Sigmoid colon (tissue), 7 donors: Measurements from ENCODE around the gene GPHN. TPM values are rescaled to one million over a fixed set of nuclear protein-coding genes. Genes with fewer than 3 reads are reported as not detected.
"Not testable (repeated sequence)": the region's sequence is repeated elsewhere in the genome, so short reads cannot be mapped to it uniquely, and the experiment has no call there.

Experiments used
- DNase-seq: peaks from one replicate; pipeline ENCODE4 v3.0.0-alpha.2; 2019
- H3K27ac ChIP-seq, 4 donors: fragments of 200-600 bp; sonication (generic); one replicate each; pipeline ENCODE4 v1.5.1; 2016 to 2019; ENCODE audit warnings: mild to moderate bottlenecking in 1 of 4
- H3K27me3 ChIP-seq, 3 donors: fragments of 200-600 bp; sonication (generic); one replicate each; pipeline ENCODE4 v1.5.1; 2019; ENCODE audit warnings: mild to moderate bottlenecking in 1 of 3
- H3K36me3 ChIP-seq, 4 donors: fragments of 200-600 bp; sonication (generic); one replicate each; pipeline ENCODE4 v1.5.1; 2016 to 2019
- H3K4me1 ChIP-seq, 4 donors: fragments of 200-600 bp; sonication (generic); one replicate each; pipeline ENCODE4 v1.5.1; 2017 to 2019
- H3K4me3 ChIP-seq, 4 donors: fragments of 200-600 bp; sonication (generic); one replicate each; pipeline ENCODE4 v1.5.1; 2017 to 2019; ENCODE audit warnings: mild to moderate bottlenecking in 2 of 4, moderate library complexity in 1 of 4
- H3K9me3 ChIP-seq, 4 donors: fragments of 200-600 bp in 3 of 4; sonication (generic) in 3 of 4; one replicate each; pipeline versions ENCODE4 v1.5.1 to v1.6.1; 2013 to 2019
- CTCF ChIP-seq, 4 experiments: fragments of 450-650 bp in 3 of 4; fragments of 200-600 bp in 1 of 4; IDR thresholded peaks; one replicate each; pipeline ENCODE4 v1.5.1; 2016 to 2019; ENCODE audit warnings: antibody characterized with exemption in 4 of 4, mild to moderate bottlenecking in 3 of 4, moderate library complexity in 2 of 4
- EP300 ChIP-seq, 4 donors: sonication (generic); formaldehyde crosslinking; IDR thresholded peaks; one replicate each; pipeline ENCODE4 v1.6.1; 2017; ENCODE audit warnings: antibody characterized with exemption in 4 of 4
- POLR2A ChIP-seq, 2 donors: fragments of 450-650 bp; IDR thresholded peaks; one replicate each; pipeline ENCODE4 v1.6.1; 2016; ENCODE audit warnings: antibody characterized with exemption in 2 of 2, mild to moderate bottlenecking in 2 of 2, moderate library complexity in 2 of 2
- POLR2AphosphoS5 ChIP-seq, 4 donors: sonication (generic); formaldehyde crosslinking; IDR thresholded peaks; one replicate each; pipeline ENCODE4 v1.6.1; 2017; ENCODE audit warnings: antibody characterized with exemption in 4 of 4
- WGBS, 2 donors: extraction: QIAGEN DNeasy Blood & Tissue Kit; methylation state at CpG; one replicate each; pipeline ENCODE4 v1.1.7; 2013; 5-methylcytosine and 5-hydroxymethylcytosine counted together
- intact Hi-C: fragments of 100-400 bp; cut with DNase I; formaldehyde crosslinking; loops from one replicate; pipeline ENCODE4 v1.15.1; 2023
- polyA plus RNA-seq, 3 donors: library from polyadenylated mRNA; stranded (reverse); fragments of 200-250 nt; gene quantifications; one replicate each; pipeline ENCODE4 v1.2.3, GENCODE V29; 2013
- total RNA-seq, 4 donors: library from RNA; depleted of rRNA; stranded (reverse); fragments of >200 nt; gene quantifications; one replicate each; pipeline ENCODE4 v1.1.0, GENCODE V29; 2016
- donor health status: healthy with polysubstance abuse.
- donor health status: Bipolar disorder and iron deficiency.
- donor health status: healthy.

GPHN gene
- total and polyA plus RNA-seq, 7 donors = 5.4 to 20.3 (median 14.1) TPM

- 93% methylated on average over 2 of the region's 2 CpGs for WGBS, 2 donors
- intact Hi-C loops = no loop called here
- no peak for TF ChIP-seq POLR2A (IDR thresholded peaks at IDR 0.05)
These were observed 188.4 kb downstream of the GPHN start for GRCh38 chr14:66696326-66696725.

GRCh38 chr14:66698503-66698902 lies 190.6 kb downstream of the GPHN start:
- 91 to 92% methylated on average over 2 of the region's 2 CpGs for WGBS, 2 donors
- Histone ChIP-seq H3K27ac (no peak overlapping the region), H3K36me3 (no peaks in the 10 kb centered on the region), H3K27me3 (no peaks in the 10 kb centered on the region), H3K4me1 (no peaks in the 10 kb centered on the region), H3K4me3 (no peak overlapping the region), H3K9me3 (no peaks in the 10 kb centered on the region)
- no peak for DNase-seq
- intact Hi-C loops = no loop called here
- TF ChIP-seq POLR2A (IDR thresholded peaks at IDR 0.05) (no peak), POLR2AphosphoS5 (IDR thresholded peaks at IDR 0.05) (no peak), EP300 (IDR thresholded peaks at IDR 0.05) (no peak), CTCF (IDR thresholded peaks at IDR 0.05) (no peak)

More at GRCh38 chr14:66696326-66696725, 188.4 kb downstream of the GPHN start:
- no peaks in the 10 kb centered on the region for H3K4me1 ChIP-seq
- no peaks in the 10 kb centered on the region for H3K36me3 ChIP-seq
- no peak overlapping the region for H3K4me3 ChIP-seq
- H3K27ac ChIP-seq = no peak overlapping the region
- H3K9me3 ChIP-seq = no peaks in the 10 kb centered on the region
- DNase-seq = no peak
- H3K27me3 ChIP-seq = no peaks in the 10 kb centered on the region

DNA sequence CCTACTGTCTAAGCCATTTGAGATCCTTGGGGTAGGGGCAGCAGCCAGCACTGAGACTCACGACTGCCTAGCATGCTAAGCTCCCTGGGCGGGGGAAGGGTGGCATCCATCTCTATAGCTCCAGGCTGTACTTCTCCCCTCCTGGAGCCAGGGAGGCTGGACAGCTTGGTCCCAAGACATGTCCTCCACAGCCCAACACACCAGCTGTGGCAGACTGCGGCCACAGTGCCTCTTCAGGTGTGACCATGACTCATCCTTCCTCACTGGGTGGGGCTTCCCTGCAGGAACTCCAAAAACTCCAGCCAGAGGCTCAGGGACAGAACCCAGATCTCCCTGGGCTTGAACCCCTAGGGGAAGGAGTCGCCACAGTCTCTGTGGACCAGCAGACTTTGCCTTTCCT lies 193.9 kb downstream of the GPHN start:
- no peak for DNase-seq
- intact Hi-C loops = no loop called here
- 96 to 98% methylated on average over 4 of the region's 4 CpGs for WGBS, 2 donors
- Histone ChIP-seq H3K27ac (no peak overlapping the region), H3K4me3 (no peak overlapping the region), H3K9me3 (peaks cover 0 to 6% (median 0%) of the 10 kb centered on the region in 4 donors), H3K36me3 (no peaks in the 10 kb centered on the region), H3K27me3 (no peaks in the 10 kb centered on the region), H3K4me1 (no peaks in the 10 kb centered on the region)
- TF ChIP-seq EP300 (IDR thresholded peaks at IDR 0.05) (no peak), POLR2AphosphoS5 (IDR thresholded peaks at IDR 0.05) (no peak), POLR2A (IDR thresholded peaks at IDR 0.05) (no peak), CTCF (IDR thresholded peaks at IDR 0.05) (no peak)

GRCh38 chr14:66708267-66708666 lies 200.3 kb downstream of the GPHN start:
- no peaks in the 10 kb centered on the region for H3K27me3 ChIP-seq
- H3K4me1 ChIP-seq = no peaks in the 10 kb centered on the region
- H3K4me3 ChIP-seq = no peak overlapping the region
- TF ChIP-seq EP300 (IDR thresholded peaks at IDR 0.05) = no peak
- TF ChIP-seq CTCF (IDR thresholded peaks at IDR 0.05) = no peak
- no peak for TF ChIP-seq POLR2AphosphoS5 (IDR thresholded peaks at IDR 0.05)
- no peak for TF ChIP-seq POLR2A (IDR thresholded peaks at IDR 0.05)
- H3K27ac ChIP-seq = no peak overlapping the region
- H3K36me3 ChIP-seq = no peaks in the 10 kb centered on the region
- no peak for DNase-seq
- H3K9me3 ChIP-seq = peaks cover 0 to 6% (median 0%) of the 10 kb centered on the region in 4 donors
- intact Hi-C loops = no loop called here

- intact Hi-C loops = no loop called here
- Histone ChIP-seq H3K4me3 (no peak overlapping the region), H3K9me3 (peaks cover 0 to 6% (median 0%) of the 10 kb centered on the region in 4 donors), H3K27ac (no peak overlapping the region), H3K27me3 (no peaks in the 10 kb centered on the region), H3K4me1 (no peaks in the 10 kb centered on the region), H3K36me3 (no peaks in the 10 kb centered on the region)
- TF ChIP-seq EP300 (IDR thresholded peaks at IDR 0.05) (no peak), POLR2AphosphoS5 (IDR thresholded peaks at IDR 0.05) (no peak), POLR2A (IDR thresholded peaks at IDR 0.05) (no peak), CTCF (IDR thresholded peaks at IDR 0.05) (no peak)
- no peak for DNase-seq
- 92 to 97% methylated on average over 1 of the region's 1 CpG for WGBS, 2 donors
These were observed 201.3 kb downstream of the GPHN start for GRCh38 chr14:66709291-66709690.

DNA sequence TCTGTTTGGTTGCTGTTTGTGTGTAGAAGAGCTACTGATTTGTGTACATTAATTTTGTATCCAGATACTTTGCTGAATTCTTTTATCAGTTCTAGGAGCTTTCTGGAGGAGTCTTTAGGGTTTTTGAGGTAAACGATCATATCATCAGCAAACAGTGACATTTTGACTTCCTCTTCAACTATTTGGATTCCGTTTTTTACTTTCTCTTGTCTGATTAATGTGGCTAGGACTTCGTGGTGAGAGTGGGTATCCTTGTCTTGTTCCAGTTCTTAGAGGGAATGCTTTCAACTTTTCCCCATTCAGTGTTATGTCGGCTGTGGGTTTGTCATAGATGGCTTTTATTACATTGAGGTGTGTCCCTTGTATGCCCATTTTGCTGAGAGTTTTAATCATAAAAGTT lies 206.3 kb downstream of the GPHN start:
- intact Hi-C loops = not testable (repeated sequence)

GRCh38 chr14:66715313-66715712 lies 207.4 kb downstream of the GPHN start:
- H3K4me1 ChIP-seq, H3K27me3 ChIP-seq, DNase-seq, H3K36me3 ChIP-seq, H3K27ac ChIP-seq, H3K9me3 ChIP-seq, H3K4me3 ChIP-seq, intact Hi-C loops: not testable (repeated sequence)
- WGBS, 2 donors = 59 to 63% methylated on average over 2 of the region's 2 CpGs

More for the DNA sequence above, 206.3 kb downstream of the GPHN start:
- H3K9me3 ChIP-seq, H3K4me3 ChIP-seq, H3K27ac ChIP-seq, H3K27me3 ChIP-seq, DNase-seq, H3K4me1 ChIP-seq, H3K36me3 ChIP-seq: not testable (repeated sequence)
- 56 to 83% methylated on average over 4 of the region's 4 CpGs for WGBS, 2 donors
